ENCODE data around the gene HK1. TPM values are rescaled to one million over a fixed set of nuclear protein-coding genes. Genes with fewer than 3 reads are reported as not detected.

The HK1 gene
- total RNA-seq, 1 donor, result 50.6 TPM

DNA sequence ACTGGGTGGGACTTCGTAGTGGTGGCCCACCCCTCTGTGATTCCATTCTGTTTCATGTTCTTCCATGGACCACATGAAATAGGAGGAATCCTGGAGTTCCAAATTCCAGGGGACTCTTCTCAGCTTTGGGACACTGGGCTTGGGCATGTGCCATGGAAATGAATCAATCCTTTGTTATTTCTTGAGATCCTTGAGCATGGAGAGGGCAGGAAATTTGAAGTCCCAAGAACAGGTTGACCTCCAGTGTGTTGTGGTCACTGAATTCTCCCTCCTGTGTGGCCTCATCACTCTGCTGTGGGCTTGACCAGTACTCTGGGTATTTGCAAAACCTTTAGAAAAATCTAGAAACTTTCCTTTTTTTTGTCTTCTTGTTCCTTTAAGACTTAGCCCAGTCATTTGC is 115.7 kb downstream of the HK1 start:
- DNase-seq (ENCODE audit: low read depth in 2 of 3, low spot score in 2 of 3), result no peak

- DNase-seq (ENCODE audit: low read depth in 2 of 3, low spot score in 2 of 3), result no peak
Measured at GRCh38 chr10:69397972-69398371, 119.7 kb downstream of the HK1 start.

DNA sequence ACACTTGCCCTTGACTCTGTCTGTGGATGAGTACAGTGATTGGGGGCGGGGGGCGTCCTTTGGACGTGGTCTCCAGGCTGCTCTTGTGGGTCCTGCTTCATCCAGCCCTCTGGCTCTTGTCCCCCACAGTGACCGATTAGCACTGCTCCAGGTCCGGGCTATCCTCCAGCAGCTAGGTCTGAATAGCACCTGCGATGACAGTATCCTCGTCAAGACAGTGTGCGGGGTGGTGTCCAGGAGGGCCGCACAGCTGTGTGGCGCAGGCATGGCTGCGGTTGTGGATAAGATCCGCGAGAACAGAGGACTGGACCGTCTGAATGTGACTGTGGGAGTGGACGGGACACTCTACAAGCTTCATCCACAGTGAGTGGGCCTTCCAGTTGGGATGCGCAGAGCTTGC is 120.2 kb downstream of the HK1 start:
- DNase-seq (ENCODE audit: low read depth in 2 of 3, low spot score in 2 of 3), result no peak

- DNase-seq (ENCODE audit: low read depth in 2 of 3, low spot score in 2 of 3), result no peak
Measured at GRCh38 chr10:69400936-69401335, 122.6 kb downstream of the HK1 start.

DNA sequence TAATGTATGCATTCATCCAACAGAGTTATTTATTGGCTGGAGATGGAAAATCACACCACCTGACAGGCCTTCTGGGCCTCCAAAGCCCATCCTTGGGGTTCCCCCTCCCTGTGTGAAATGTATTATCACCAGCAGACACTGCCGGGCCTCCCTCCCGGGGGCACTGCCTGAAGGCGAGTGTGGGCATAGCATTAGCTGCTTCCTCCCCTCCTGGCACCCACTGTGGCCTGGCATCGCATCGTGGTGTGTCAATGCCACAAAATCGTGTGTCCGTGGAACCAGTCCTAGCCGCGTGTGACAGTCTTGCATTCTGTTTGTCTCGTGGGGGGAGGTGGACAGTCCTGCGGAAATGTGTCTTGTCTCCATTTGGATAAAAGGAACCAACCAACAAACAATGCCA is 123.1 kb downstream of the HK1 start:
- no peak for DNase-seq (ENCODE audit: low read depth in 2 of 3, low spot score in 2 of 3)

- DNase-seq (ENCODE audit: low read depth in 2 of 3, low spot score in 2 of 3), result no peak
Measured at GRCh38 chr10:69402386-69402785, 124.1 kb downstream of the HK1 start.

DNA sequence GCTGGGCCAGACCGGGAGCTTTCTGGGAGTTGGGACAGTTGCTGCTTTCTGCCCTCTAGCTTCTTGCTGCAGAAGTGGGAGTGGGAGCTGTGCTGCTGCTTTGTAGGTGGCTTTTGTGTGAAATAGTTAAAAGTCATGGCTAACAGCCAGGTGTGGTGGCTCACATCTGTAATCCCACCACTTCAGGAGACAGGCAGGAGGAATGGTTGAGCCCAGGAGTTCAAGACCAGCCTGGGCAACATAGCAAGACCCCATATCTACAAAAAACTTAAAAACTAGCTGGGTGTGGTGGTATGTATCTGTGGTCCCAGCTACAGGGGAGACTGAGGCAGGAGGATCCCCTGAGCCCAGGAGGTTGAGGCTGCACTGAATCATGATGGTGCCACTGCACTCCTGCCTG is 124.8 kb downstream of the HK1 start:
- no peak for DNase-seq (ENCODE audit: low read depth in 2 of 3, low spot score in 2 of 3)

- no peak for DNase-seq (ENCODE audit: low read depth in 2 of 3, low spot score in 2 of 3)
Measured at GRCh38 chr10:69403519-69403918, 125.2 kb downstream of the HK1 start.

- no peak for DNase-seq (ENCODE audit: low read depth in 2 of 3, low spot score in 2 of 3)
Measured at GRCh38 chr10:69404786-69405185, 126.5 kb downstream of the HK1 start.

- no peak for DNase-seq (ENCODE audit: low read depth in 2 of 3, low spot score in 2 of 3)
Measured at GRCh38 chr10:69405221-69405620, 126.9 kb downstream of the HK1 start.

DNA sequence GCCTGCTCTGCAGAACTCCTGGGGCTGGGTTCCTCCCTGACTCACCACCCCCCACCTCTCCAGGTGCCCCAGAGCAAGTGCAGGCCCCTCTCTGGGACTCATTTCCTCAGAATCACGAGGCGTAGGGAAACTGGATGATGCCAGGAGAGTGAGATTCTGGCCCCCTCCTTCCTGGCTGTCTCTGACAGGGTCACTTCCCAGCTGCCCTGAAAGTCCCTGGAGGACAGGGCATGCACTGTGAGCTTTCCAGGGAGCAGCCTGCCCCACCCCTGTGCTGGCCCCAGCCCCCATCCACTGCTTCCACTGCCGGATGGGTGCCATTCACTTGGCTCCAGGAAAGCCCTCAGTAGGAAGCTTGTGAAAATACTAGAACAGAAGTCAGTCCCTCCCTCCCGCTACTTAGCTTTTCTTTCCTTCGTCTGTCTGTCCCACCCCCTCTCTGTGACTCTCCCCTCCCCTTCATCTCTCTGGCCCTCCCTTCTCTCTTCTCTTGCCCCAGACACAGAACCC is 128.1 kb downstream of the HK1 start:
- DNase-seq (ENCODE audit: low read depth in 2 of 3, low spot score in 2 of 3), result no peak

DNA sequence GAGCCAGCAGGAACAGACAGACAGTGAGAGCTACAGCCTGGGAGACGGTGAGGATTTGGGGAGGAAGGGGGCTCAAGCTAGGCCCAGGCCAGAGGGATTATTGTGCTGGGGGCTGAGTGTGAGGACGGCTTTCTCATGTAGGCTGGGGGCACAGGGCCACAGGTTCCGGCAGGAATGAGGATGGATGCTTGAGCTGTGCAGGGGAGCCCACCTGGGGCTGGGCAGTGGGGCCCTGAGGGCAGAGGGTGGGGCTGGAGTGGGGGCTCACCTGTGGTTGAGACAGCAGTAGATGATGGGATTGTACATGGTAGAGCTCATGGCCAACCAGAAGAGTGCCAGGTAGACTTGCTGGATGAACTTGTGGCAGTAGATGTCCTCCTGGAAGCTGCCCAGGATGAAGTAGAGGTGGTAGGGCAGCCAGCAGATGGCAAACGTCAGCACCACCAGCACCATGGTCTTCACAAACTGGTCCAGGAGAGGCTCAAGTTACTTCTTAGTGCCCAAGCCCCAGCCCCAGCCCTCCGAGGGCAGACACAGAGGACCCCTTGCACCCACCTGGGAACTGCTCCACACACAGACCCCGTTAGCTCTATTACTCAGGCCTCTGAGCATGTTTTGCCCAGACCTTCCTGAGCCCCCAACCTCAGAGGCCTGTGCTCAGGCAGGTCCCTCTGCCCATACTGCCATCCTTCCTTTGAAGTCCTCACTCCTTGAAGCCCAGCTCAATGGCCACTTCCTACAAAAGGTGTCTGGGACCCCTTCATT is 128.7 kb downstream of the HK1 start:
- DNase-seq (ENCODE audit: low read depth in 2 of 3, low spot score in 2 of 3), result no peak

GRCh38 chr10:69407621-69408301 is 129.5 kb downstream of the HK1 start:
- peak in 2 of 3 donors; percentile 52 to 66 for DNase-seq (ENCODE audit: low read depth in 2 of 3, low spot score in 2 of 3)

- DNase-seq (ENCODE audit: low read depth in 2 of 3, low spot score in 2 of 3), result peak; percentile 84 to 94 (median 92)
Measured at GRCh38 chr10:69408318-69409175, 130.3 kb downstream of the HK1 start.

DNA sequence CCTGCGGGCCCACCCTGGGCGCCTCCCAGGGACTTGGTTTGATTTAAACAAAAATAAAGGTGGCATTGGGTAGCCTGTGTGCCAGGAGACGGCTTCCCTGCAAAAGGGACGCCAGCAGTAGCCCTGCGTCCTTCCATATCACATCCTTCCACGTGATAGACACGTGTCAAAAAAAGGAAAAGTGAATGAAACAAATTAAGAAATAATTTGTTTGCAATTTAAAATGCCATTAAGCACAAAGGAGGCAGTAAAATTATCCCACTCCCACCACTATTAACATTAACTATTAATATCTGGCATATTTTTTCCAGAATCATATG is 130.8 kb downstream of the HK1 start:
- DNase-seq (ENCODE audit: low read depth in 2 of 3, low spot score in 2 of 3), result no peak

DNA sequence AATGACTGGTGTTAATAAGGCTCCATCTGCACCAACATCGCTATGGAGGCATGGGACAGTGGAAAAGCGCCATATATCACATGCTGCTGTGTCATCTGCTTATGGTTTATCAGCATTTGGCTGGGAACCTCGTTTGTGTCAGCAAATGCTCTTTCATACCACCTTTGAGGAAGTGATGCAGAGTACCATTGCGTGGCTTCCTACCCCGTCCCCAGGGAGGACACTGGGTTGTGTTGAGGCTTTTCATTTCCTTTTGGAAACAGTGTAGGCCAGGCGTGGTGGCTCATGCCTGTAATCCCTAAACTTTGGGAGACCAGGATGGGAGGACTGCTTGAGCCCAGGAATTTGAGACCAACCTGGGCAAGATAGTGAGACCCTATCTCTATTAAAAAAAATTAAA is 131.7 kb downstream of the HK1 start:
- peak in 1 of 3 donors; percentile 41 for DNase-seq (ENCODE audit: low read depth in 2 of 3, low spot score in 2 of 3)

DNA sequence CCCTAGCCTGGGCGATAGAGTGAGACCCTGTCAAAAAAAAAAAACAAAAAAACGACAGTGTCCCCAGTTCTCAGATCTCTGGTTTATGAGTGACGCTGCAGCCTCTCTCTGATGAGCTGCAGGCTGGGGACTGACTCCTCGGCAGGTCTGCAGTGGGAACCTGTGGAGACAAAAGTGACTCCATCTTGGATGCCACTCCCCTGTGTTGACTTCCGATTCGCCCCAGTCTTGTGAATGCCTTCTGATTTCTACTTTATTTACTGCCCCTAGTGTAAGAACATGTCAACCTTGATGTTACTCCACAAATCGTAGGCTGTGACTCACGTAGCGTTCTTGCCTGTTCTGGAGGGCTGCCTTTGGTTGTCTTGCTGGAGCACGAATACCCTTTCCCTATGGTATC is 132.2 kb downstream of the HK1 start:
- no peak for DNase-seq (ENCODE audit: low read depth in 2 of 3, low spot score in 2 of 3)

DNA sequence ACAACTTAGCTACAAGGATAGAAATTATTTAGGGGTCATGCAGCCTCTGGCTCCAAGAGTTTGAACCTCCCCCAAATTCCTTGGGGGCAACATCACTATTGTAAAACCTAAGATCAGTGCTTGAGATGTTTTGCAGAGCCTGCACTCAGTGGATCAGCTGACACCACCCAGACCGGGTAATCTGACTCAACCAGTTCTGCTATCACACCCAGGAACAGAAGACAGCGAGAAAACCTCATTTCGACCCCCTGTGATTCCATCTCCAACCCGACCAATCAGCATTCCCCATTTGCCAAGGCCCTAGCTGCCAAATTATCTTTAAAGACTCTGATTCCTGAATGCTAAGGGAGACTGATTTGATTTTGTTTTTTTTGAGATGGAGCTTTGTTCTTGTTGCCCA is 133.2 kb downstream of the HK1 start:
- no peak for DNase-seq (ENCODE audit: low read depth in 2 of 3, low spot score in 2 of 3)

DNA sequence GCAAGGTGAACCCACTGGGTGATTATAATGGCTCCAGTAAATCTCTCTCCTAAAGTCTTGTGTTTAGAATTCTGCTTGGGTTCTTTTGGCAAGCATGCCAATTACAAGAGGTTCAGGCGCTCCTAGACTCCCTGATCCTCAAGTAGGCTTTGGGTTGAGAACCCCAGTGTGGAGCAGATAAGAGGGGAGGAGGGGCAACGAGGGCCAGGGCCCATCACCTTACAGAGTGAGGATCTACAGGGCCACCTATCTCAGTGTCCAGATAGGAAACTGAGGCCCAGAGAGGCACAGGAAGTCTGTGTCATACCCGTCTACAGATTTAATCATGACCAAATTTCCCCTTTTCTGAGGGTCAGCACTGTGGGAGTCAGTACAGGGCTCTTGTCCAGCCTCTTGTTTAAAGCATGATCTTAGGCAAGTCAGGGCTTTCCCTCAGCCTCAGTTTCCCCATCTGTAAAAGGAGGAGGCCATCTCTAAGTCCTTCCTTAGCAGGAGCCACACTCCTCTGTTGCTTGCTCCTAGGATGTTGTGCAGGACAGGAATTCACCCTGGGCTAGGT is 134.0 kb downstream of the HK1 start:
- DNase-seq (ENCODE audit: low read depth in 2 of 3, low spot score in 2 of 3), result no peak

GRCh38 chr10:69413221-69413865 is 135.0 kb downstream of the HK1 start:
- DNase-seq (ENCODE audit: low read depth in 2 of 3, low spot score in 2 of 3), result peak in 2 of 3 donors; percentile 48 to 53

Data from hematopoietic multipotent progenitor cell (in vitro differentiated cells).